ENCODE measurements around the gene GUF1. TPM values are rescaled to one million over a fixed set of nuclear protein-coding genes. Genes with fewer than 3 reads are reported as not detected.
A peak's percentile ranks its signal among the peaks of the same experiment; 100 is the strongest.

Gene GUF1
- total RNA-seq, 2 donors from 2014 or later = 42.8 to 43.7 TPM

GRCh38 chr4:44736900-44737299 lies 58.7 kb downstream of the GUF1 start:
- H3K9me3 ChIP-seq (ENCODE audit: control insufficient read depth, low read length) = no peaks in the 10 kb centered on the region
- WGBS, 2 experiments (ENCODE audit: insufficient coverage in 1 of 2, insufficient read length in 1 of 2) = 90 to 100% methylated on average over 2 of the region's 2 CpGs
- no peak overlapping the region for H3K4me3 ChIP-seq (ENCODE audit: low read length)
- no peak for TF ChIP-seq CTCF (conservative IDR thresholded peaks at IDR 0.05)
- no peak for DNase-seq
- no peaks in the 10 kb centered on the region for H3K4me1 ChIP-seq (ENCODE audit: control insufficient read depth, insufficient read depth, low read length)
- Mint-ChIP-seq H3K27me3 (ENCODE audit: insufficient read depth) (peaks cover 9% of the 10 kb centered on the region), H3K9me3 (no peaks in the 10 kb centered on the region), H3K27ac (no peak overlapping the region), H3K4me1 (no peaks in the 10 kb centered on the region), H3K36me3 (ENCODE audit: low read depth) (no peaks in the 10 kb centered on the region), H3K4me3 (no peak overlapping the region)
- H3K27ac ChIP-seq (ENCODE audit: low read depth, low read length) = no peak overlapping the region
- no peaks in the 10 kb centered on the region for H3K27me3 ChIP-seq (ENCODE audit: control insufficient read depth, insufficient read depth, low read length, poor library complexity, severe bottlenecking)
- H3K9ac ChIP-seq (ENCODE audit: extremely low read depth, low read length, poor library complexity, severe bottlenecking) = no peak overlapping the region
- H3K36me3 ChIP-seq (ENCODE audit: control insufficient read depth, insufficient read depth, low read length) = no peaks in the 10 kb centered on the region

- no peaks in the 10 kb centered on the region for H3K9me3 ChIP-seq (ENCODE audit: control insufficient read depth, low read length)
- DNase-seq = no peak
- 91 to 100% methylated on average over 1 to 2 of the region's 2 CpGs for whole genome bisulfite sequencing, 2 experiments (ENCODE audit: insufficient coverage in 1 of 2, insufficient read length in 1 of 2)
- H3K9me3 Mint-ChIP-seq = no peaks in the 10 kb centered on the region
- H3K27me3 ChIP-seq (ENCODE audit: control insufficient read depth, insufficient read depth, low read length, poor library complexity, severe bottlenecking) = no peaks in the 10 kb centered on the region
- TF ChIP-seq CTCF (conservative IDR thresholded peaks at IDR 0.05) = peak; percentile 56
- H3K4me3 ChIP-seq (ENCODE audit: low read length) = no peak overlapping the region
- no peak overlapping the region for H3K4me3 Mint-ChIP-seq
- H3K27ac ChIP-seq (ENCODE audit: low read depth, low read length) = no peak overlapping the region
- H3K36me3 Mint-ChIP-seq (ENCODE audit: low read depth) = no peaks in the 10 kb centered on the region
- H3K27me3 Mint-ChIP-seq (ENCODE audit: insufficient read depth) = peaks cover under 1% of the 10 kb centered on the region
- no peak overlapping the region for H3K27ac Mint-ChIP-seq
- no peaks in the 10 kb centered on the region for H3K36me3 ChIP-seq (ENCODE audit: control insufficient read depth, insufficient read depth, low read length)
- no peak overlapping the region for H3K9ac ChIP-seq (ENCODE audit: extremely low read depth, low read length, poor library complexity, severe bottlenecking)
- H3K4me1 Mint-ChIP-seq = no peaks in the 10 kb centered on the region
- H3K4me1 ChIP-seq (ENCODE audit: control insufficient read depth, insufficient read depth, low read length) = no peaks in the 10 kb centered on the region
Observed at GRCh38 chr4:44738615-44739014, 60.4 kb downstream of the GUF1 start.

GRCh38 chr4:44740201-44740600 lies 62.0 kb downstream of the GUF1 start:
- WGBS, 2 experiments (ENCODE audit: insufficient coverage in 1 of 2, insufficient read length in 1 of 2) = 86 to 94% methylated on average over 2 of the region's 2 CpGs
- H3K4me1 Mint-ChIP-seq = no peaks in the 10 kb centered on the region
- no peak overlapping the region for H3K27ac Mint-ChIP-seq
- no peak for TF ChIP-seq CTCF (conservative IDR thresholded peaks at IDR 0.05)
- Histone ChIP-seq H3K4me1 (ENCODE audit: control insufficient read depth, insufficient read depth, low read length) (no peaks in the 10 kb centered on the region), H3K27me3 (ENCODE audit: control insufficient read depth, insufficient read depth, low read length, poor library complexity, severe bottlenecking) (no peaks in the 10 kb centered on the region), H3K9me3 (ENCODE audit: control insufficient read depth, low read length) (no peaks in the 10 kb centered on the region), H3K9ac (ENCODE audit: extremely low read depth, low read length, poor library complexity, severe bottlenecking) (no peak overlapping the region), H3K36me3 (ENCODE audit: control insufficient read depth, insufficient read depth, low read length) (no peaks in the 10 kb centered on the region), H3K4me3 (ENCODE audit: low read length) (no peak overlapping the region), H3K27ac (ENCODE audit: low read depth, low read length) (no peak overlapping the region)
- no peak overlapping the region for H3K4me3 Mint-ChIP-seq
- H3K27me3 Mint-ChIP-seq (ENCODE audit: insufficient read depth) = no peaks in the 10 kb centered on the region
- DNase-seq = no peak
- H3K36me3 Mint-ChIP-seq (ENCODE audit: low read depth) = no peaks in the 10 kb centered on the region
- no peaks in the 10 kb centered on the region for H3K9me3 Mint-ChIP-seq

Other genes with a start within 250 kb of the GUF1 start
- 1 to 10 TPM in 1 of 2 donors, under 1 TPM in 1; 0.88 to 1.2 TPM for gene KCTD8, start 229.6 kb upstream of the GUF1 start, total RNA-seq
- gene YIPF7, start 26.8 kb upstream of the GUF1 start, total RNA-seq = not detected
- gene GNPDA2, start 48.1 kb downstream of the GUF1 start, total RNA-seq = 10 to 100 TPM in 1 of 2 donors, 1 to 10 TPM in 1; 7.2 to 10.2 TPM

Data from endodermal cell (in vitro differentiated cells).